Prostate gland (tissue), 2 donors: Measurements from ENCODE around the gene B4GALNT1. TPM values are rescaled to one million over a fixed set of nuclear protein-coding genes. Genes with fewer than 3 reads are reported as not detected.

Source experiments
- DNase-seq: peaks from one replicate; pipeline ENCODE4 v3.0.0-alpha.2; 2019; ENCODE audit warnings: low spot score
- H3K27ac ChIP-seq, 2 donors: fragments of 200-600 bp; sonication (generic); 2 replicates each; pipeline ENCODE4 v1.5.1; 2017 to 2019
- H3K27me3 ChIP-seq: fragments of 200-600 bp; sonication (generic); replicated peaks from 2 replicates; pipeline ENCODE4 v1.5.1; 2019; ENCODE audit not compliant: insufficient read depth
- H3K36me3 ChIP-seq, 2 donors: fragments of 200-600 bp; sonication (generic); 1 replicate in 1 of 2; 2 replicates in 1 of 2; pipeline versions ENCODE4 v1.5.1 to v1.8.1; 2017 to 2019
- H3K4me1 ChIP-seq: fragments of 200-600 bp; sonication (generic); replicated peaks from 2 replicates; pipeline ENCODE4 v1.5.1; 2019
- H3K4me3 ChIP-seq, 2 donors: fragments of 200-600 bp; sonication (generic); 2 replicates each; pipeline ENCODE4 v1.5.1; 2017 to 2019
- H3K9me3 ChIP-seq: fragments of 200-600 bp; sonication (generic); 2 replicates; pipeline ENCODE4 v1.5.1; 2017
- CTCF ChIP-seq, 4 experiments: fragments of 200-600 bp in 2 of 4; fragments of 450-650 bp in 2 of 4; sonication (generic) in 2 of 4; IDR thresholded peaks; 1 replicate in 3 of 4; 2 replicates in 1 of 4; pipeline ENCODE4 v1.5.1; 2016 to 2019; ENCODE audit warnings: antibody characterized with exemption in 4 of 4, mild to moderate bottlenecking in 2 of 4, moderate library complexity in 2 of 4
- POLR2A ChIP-seq: fragments of 450-650 bp; IDR thresholded peaks from one replicate; pipeline ENCODE4 v1.6.1; 2016; ENCODE audit warnings: antibody characterized with exemption, mild to moderate bottlenecking
- POLR2AphosphoS5 ChIP-seq: sonication (generic); formaldehyde crosslinking; IDR thresholded peaks from one replicate; pipeline ENCODE4 v1.6.1; 2017; ENCODE audit warnings: antibody characterized with exemption
- WGBS: methylation state at CpG from one replicate; pipeline ENCODE4 v1.1.5; 2018; 5-methylcytosine and 5-hydroxymethylcytosine counted together
- intact Hi-C: fragments of 100-400 bp; cut with DNase I; formaldehyde crosslinking; loops from one replicate; pipeline ENCODE4 v1.14.2; 2022
- total RNA-seq, 2 donors: library from RNA; depleted of rRNA; stranded (reverse); fragments of >200 nt; gene quantifications; one replicate each; pipeline ENCODE4 v1.1.0, GENCODE V29; 2016

The B4GALNT1 gene
- total RNA-seq, 2 donors from 2014 or later = 2.2 to 6.7 TPM

- H3K9me3 ChIP-seq = no peaks in the 10 kb centered on the region
- H3K27me3 ChIP-seq = no peaks in the 10 kb centered on the region
- 62% methylated on average over 14 of the region's 14 CpGs for WGBS
- peaks cover 0 to 6% of the 10 kb centered on the region in 2 donors for H3K36me3 ChIP-seq
- intact Hi-C loops = no loop called here
- no peak overlapping the region for H3K27ac ChIP-seq
- H3K4me3 ChIP-seq = no peak overlapping the region
- no peaks in the 10 kb centered on the region for H3K4me1 ChIP-seq
- DNase-seq = no peak
- TF ChIP-seq POLR2A = no peak
- TF ChIP-seq CTCF (IDR thresholded peaks at IDR 0.05) = no peak
- no peak for TF ChIP-seq POLR2AphosphoS5
Measured at GRCh38 chr12:57614178-57614947, 18.6 kb downstream of the B4GALNT1 start.

GRCh38 chr12:57613427-57614109 lies 19.4 kb downstream of the B4GALNT1 start:
- Histone ChIP-seq H3K4me3 (no peak overlapping the region), H3K9me3 (no peaks in the 10 kb centered on the region), H3K27me3 (no peaks in the 10 kb centered on the region), H3K36me3 (peaks cover 0 to 6% of the 10 kb centered on the region in 2 donors), H3K27ac (no peak overlapping the region), H3K4me1 (no peaks in the 10 kb centered on the region)
- WGBS = 77% methylated on average over 10 of the region's 10 CpGs
- intact Hi-C loops = no loop called here
- no peak for TF ChIP-seq POLR2AphosphoS5
- no peak for TF ChIP-seq CTCF (IDR thresholded peaks at IDR 0.05)
- no peak for TF ChIP-seq POLR2A
- no peak for DNase-seq

- Histone ChIP-seq H3K36me3 (peaks cover 0 to 6% of the 10 kb centered on the region in 2 donors), H3K27me3 (no peaks in the 10 kb centered on the region), H3K27ac (no peak overlapping the region), H3K9me3 (no peaks in the 10 kb centered on the region), H3K4me1 (no peaks in the 10 kb centered on the region), H3K4me3 (no peak overlapping the region)
- no peak for TF ChIP-seq POLR2A
- TF ChIP-seq CTCF (IDR thresholded peaks at IDR 0.05) = no peak
- WGBS = 86% methylated on average over 10 of the region's 10 CpGs
- no peak for DNase-seq
- intact Hi-C loops = no loop called here
Measured at GRCh38 chr12:57612711-57613426, 20.1 kb downstream of the B4GALNT1 start.

- no peaks in the 10 kb centered on the region for H3K4me1 ChIP-seq
- TF ChIP-seq CTCF (IDR thresholded peaks at IDR 0.05) (no peak), POLR2AphosphoS5 (no peak), POLR2A (no peak)
- no peaks in the 10 kb centered on the region for H3K27me3 ChIP-seq
- H3K27ac ChIP-seq = peak overlapping the region; percentile 79 to 82
- WGBS = 11% methylated on average over 20 of the region's 23 CpGs
- DNase-seq = no peak
- no peaks in the 10 kb centered on the region for H3K9me3 ChIP-seq
- intact Hi-C loops = no loop called here
- peak overlapping the region; percentile 63 to 74 for H3K4me3 ChIP-seq
- H3K36me3 ChIP-seq = peaks cover 0 to 6% of the 10 kb centered on the region in 2 donors
Measured at GRCh38 chr12:57611827-57612710, 20.9 kb downstream of the B4GALNT1 start.
